SK-N-SH (cell line): ENCODE measurements around the gene ABCB9.

ENCODE experiments used
- CTCF ChIP-seq: fragments of 200-600 bp; sonication (generic); IDR thresholded peaks from 2 replicates; pipeline ENCODE4 v1.6.1; 2017; ENCODE audit warnings: antibody characterized with exemption, mild to moderate bottlenecking, moderate library complexity
- JUND ChIP-seq: IDR thresholded peaks from 2 replicates; pipeline ENCODE4 v1.4.0; 2012
- POLR2AphosphoS5 ChIP-seq: IDR thresholded peaks from 2 replicates; pipeline ENCODE4 v1.6.1; 2012; ENCODE audit warnings: low read depth, low read length
- REST ChIP-seq: IDR thresholded peaks from 2 replicates; pipeline ENCODE4 v1.6.1; 2012; ENCODE audit warnings: mild to moderate bottlenecking, low read depth, low read length, moderate library complexity

- no peak for TF ChIP-seq CTCF
- TF ChIP-seq JUND, result no peak
- TF ChIP-seq POLR2AphosphoS5, result no peak
- no peak for TF ChIP-seq REST
Observed at GRCh38 chr12:122995503-122996187, 29.4 kb upstream of the ABCB9 start.
